Choroid plexus epithelial cell (primary cell): ENCODE data around the gene STAB1.
A peak's percentile ranks its signal among the peaks of the same experiment; 100 is the strongest.

Experiments
- DNase-seq: peaks from one replicate; pipeline ENCODE4 v3.0.0-alpha.2; 2010; ENCODE audit warnings: low read depth
- H3K4me3 ChIP-seq: 2 replicates; pipeline ENCODE4 v1.5.1; 2011; ENCODE audit warnings: low read depth, mild to moderate bottlenecking, control low read depth, low read length, moderate library complexity
- TF ChIP-seq, protein P1 (sequence below): conservative IDR thresholded peaks from 2 replicates; pipeline ENCODE4 v1.5.1; 2011; ENCODE audit warnings: low read depth, mild to moderate bottlenecking, control low read depth, inconsistent platforms, low read length, moderate library complexity

The STAB1 gene

DNA sequence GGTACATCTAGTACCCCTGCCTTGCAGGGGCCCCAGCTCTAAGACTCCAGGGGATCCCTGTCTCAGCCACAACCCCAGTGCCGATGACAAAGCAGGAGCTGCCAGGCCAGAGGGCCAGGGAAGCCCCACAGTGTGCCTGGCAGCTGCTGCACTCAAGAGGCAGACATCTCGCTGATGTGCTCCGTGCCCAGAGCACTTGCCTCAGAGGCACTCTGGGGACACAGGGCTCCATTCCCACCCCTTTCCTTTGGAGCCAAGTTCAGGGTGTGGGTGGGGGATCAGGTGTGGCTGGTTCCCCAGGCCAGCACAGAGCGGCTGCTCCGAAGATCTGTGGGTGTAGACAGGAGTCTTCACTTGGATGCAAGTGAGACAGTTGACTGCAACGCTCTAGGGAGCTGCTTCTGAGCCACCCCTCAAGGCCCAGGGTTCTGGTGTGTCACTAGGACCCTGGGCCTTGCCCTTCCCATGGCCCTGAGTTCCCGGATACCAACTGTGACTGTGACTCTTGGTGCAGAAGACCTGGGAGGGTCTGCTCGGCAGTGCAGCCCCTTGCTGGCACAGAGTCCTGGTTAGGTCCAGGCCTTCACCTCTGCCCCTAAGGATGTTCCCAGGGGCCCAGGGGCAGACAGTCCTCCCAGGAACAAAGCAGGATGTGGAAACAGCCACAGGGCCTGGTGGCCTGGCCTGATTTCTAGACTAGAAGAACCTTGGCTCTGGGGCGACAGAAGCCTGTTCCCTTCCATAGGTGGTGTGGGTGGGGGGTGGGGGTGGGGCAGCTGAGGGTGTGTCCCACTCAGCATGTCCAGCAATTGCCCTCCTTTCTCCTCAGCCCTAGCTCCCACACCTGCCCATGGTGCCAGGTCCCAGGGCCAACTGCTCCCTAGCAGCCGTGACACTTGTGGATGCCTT, 36.0 kb downstream of the STAB1 start:
- DNase-seq, result no peak
- TF ChIP-seq, protein P1, sequence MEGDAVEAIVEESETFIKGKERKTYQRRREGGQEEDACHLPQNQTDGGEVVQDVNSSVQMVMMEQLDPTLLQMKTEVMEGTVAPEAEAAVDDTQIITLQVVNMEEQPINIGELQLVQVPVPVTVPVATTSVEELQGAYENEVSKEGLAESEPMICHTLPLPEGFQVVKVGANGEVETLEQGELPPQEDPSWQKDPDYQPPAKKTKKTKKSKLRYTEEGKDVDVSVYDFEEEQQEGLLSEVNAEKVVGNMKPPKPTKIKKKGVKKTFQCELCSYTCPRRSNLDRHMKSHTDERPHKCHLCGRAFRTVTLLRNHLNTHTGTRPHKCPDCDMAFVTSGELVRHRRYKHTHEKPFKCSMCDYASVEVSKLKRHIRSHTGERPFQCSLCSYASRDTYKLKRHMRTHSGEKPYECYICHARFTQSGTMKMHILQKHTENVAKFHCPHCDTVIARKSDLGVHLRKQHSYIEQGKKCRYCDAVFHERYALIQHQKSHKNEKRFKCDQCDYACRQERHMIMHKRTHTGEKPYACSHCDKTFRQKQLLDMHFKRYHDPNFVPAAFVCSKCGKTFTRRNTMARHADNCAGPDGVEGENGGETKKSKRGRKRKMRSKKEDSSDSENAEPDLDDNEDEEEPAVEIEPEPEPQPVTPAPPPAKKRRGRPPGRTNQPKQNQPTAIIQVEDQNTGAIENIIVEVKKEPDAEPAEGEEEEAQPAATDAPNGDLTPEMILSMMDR, result no peak
- no peak overlapping the region for H3K4me3 ChIP-seq

DNA sequence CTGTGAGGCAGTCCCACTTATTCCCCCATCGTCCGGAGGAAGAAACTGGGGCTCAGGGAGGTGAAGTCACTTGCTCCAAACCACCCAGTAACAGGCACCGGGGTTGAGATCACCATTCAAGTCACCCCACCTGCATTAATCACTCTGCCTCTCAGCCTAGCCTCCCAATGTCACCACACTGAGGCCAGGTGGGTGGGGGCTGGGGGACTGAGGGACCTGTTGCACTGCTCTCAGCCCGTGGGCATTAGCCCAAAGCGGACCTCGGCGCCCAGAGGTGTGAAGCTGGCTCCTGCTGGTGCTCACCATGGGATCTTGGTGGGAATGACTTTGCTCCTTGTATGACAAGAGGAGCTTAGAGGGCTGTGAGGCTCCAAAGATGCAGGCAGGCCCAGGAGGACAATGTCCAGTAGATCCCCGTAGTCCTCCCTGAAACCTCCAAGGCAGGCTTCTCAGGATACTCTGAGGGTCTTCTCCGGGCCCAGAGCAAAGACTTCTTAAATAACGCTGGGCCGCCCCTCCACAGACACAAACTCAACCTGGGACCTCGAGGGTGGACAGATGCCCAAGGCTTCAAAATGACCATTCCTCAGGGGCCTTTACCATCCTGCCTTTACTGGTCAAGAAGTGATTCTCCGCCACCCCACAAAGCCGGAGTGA, 36.9 kb downstream of the STAB1 start:
- DNase-seq, result no peak
- H3K4me3 ChIP-seq, result peak overlapping the region; percentile 73
- TF ChIP-seq, protein P1, result no peak

DNA sequence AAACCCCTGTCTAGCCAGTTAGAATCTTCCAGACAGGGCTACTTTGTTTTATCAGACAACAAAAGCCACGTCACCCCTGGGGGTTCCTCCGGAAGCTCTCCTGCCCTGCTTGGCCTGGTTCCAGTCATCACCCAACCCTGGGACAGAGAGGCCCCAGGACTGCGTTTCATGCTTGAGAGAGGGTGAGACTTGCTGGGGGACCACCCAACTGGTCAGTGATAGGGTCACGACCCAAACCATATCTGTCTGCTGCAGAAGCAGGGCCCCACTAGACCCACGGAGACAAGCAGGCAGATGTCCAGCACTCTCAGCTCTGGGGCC, 37.3 kb downstream of the STAB1 start:
- DNase-seq, result peak; percentile 63
- TF ChIP-seq, protein P1, result no peak
- H3K4me3 ChIP-seq, result peak overlapping the region; percentile 73

DNA sequence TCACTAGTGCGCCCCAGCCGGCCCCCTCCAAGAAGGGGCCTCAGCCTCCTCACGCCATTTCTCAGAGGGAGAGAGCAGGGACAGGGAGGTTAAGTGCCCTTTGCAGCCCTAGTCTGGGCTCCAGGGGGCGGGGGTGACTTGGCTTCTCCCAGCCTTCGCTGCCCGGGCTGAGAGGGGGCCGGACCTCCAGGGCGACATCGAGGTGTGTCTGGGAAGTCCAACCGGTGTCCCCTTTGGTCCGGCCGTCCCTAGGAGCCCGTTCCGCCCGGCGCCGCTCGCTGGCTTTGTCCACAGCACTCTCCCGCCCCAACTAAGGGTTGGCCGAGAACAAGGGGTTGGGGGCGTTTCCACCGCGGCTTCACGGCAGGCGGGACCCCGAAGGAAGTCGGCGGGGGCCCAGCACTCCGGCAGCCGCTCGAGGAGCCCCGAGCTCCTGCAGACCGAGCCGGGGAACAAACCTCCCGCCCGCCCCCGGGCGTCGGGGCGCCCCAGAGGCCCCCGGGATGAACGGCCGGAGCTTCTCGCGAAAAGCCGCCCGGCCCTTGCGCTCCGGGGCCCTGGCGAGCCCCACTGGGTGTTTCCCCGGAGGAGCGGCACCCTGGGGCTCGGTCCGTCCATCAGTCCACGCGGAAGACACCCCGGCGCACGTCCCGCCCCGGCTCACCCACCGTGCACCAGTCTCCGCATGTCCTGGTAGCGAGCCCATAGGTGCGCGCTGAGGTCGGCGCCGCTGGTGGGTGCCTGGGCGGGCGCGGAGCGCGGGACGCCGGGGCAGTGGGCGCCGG, 37.9 kb downstream of the STAB1 start:
- peak; percentile 31 for DNase-seq
- TF ChIP-seq, protein P1, result no peak
- H3K4me3 ChIP-seq, result peak overlapping the region; percentile 73

DNA sequence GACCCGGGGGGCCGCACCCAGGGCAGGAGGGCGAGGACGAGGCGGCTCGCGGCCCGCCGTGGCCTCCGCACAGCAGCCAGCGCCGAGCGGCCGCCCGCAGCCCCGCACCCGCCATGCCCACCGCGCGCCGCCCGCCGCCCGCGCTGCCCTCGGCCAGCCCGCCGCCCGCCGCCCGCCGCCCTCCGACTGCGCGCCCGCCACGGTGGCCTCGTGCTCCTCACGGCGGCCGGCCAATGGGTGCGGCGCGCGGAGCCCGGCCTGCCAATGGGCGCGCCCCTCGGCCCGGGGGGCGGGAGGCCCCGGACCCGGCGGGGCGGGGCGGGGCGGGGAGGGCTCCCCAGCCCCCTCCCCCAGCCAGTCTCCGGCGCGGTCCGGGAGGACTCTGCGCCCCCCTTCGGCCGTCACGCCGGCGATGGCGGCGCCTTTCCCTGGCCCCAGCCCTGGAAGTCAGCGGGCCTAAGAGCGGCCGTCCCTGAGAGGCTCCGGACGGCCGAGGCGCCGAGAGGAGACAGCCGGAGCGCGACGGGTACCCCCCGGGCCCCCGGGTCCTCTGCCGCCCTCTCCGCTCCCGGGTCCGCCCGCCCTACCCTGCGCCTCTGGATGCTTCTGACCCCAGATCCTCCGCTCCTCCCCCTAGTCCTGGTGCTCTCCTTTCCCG, 38.6 kb downstream of the STAB1 start, which contains the start of gene NT5DC2:
Gene NT5DC2, minus strand, starts transcription at position 235 of the 658 bp plus-strand sequence. Its CDS starts 120 bp downstream, at position 115.
- TF ChIP-seq, protein P1, result no peak
- peak; percentile 59 for DNase-seq
- H3K4me3 ChIP-seq, result peak within 1 kb of the TSS; percentile 73

DNA sequence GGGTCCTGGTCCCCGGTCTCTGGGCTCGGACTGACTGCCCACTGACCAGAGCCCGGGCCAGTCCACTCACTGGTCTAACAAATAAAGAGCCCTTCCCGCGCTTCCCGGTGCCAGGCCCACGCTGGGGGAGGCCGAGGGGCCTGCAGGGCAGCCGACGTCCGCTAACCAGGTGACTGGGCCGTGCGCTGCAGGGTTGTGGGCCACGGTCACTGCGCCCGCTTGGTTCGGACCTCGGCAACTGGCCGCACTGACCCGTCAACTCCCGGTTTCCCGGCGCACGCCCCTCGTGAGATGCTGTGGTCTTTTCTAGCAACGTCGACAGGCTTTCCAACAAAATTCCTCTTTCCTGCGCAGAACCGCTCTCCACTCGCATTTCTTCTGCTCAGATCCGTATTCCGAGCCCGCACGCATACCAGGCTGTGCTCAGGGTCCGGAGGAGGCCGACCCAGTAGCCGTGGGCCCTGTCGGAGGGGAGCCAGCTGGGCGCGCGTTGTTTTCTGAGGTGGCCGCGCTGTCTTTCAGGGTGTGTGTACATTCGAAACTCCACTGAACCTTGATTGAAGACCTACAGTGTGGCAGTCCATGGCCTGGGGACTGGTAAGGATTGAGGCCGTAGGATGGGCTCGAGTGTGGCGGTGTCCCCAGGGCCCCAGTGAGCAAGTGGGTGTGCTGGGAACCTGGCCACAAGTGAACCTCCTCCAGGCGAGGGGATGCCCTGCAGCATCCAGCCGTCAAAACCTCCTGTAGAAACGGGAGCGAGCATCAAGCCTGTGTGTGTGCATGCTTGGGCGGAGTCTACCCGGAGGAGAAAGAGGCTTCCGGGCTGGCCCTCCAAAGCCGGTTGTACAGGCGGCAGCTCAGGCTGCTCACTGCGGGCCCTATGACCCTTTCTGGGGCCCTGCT, 39.4 kb downstream of the STAB1 start:
- peak; percentile 46 for DNase-seq
- H3K4me3 ChIP-seq, result peak overlapping the region; percentile 73
- TF ChIP-seq, protein P1, result no peak
